Measurements from ENCODE around the gene WNT4. TPM values are rescaled to one million over a fixed set of nuclear protein-coding genes. Genes with fewer than 3 reads are reported as not detected.

WNT4 gene
- total and polyA plus RNA-seq, 8 donors, result 0.69 to 17.6 (median 4.0) TPM

DNA sequence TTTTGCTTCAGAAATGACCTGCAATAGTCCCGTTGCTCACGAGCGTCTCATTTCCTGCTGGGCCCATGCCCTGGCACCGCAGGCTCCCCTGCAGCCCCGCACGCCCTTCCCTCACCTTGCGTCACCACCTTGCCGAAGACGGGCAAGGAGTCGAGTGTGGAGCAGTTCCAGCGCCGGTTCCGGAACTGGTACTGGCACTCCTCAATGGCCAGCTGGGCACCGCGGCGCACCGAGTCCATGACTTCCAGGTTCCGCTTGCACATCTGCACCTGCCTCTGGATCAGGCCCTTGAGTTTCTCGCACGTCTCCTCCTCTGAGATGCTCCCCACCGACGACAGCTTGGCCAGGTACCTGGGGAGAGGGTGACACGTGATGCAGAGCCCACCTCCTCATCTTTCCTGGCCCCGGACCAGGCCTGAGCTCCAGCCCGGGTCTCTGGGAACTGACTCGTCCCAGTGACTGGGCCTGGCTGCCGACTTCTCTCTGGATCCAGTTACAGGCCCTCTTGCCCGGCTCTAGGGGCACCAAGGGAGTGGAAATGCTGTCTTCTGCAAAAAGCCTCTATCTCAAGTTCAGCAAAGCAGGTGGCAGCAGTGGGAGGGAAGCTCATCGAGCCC, 13.3 kb downstream of the WNT4 start:
- Histone ChIP-seq H3K27me3 (no peaks in the 10 kb centered on the region), H3K4me3 (no peak overlapping the region), H3K4me1 (no peaks in the 10 kb centered on the region), H3K36me3 (no peaks in the 10 kb centered on the region), H3K9me3 (no peaks in the 10 kb centered on the region), H3K27ac (no peak overlapping the region)
- intact Hi-C loops (cut with DNase I), result loop anchor here in 2 of 3 donors (10.0 kb wide), 3 partner anchors 275 to 515 kb away; partner anchors contain the start of gene C1QC (in 2 of the 2)
- DNase-seq (no peak), FAIRE-seq (no peak), ATAC-seq (no peak)
- 89 to 94% methylated on average over 29 of the region's 29 CpGs for WGBS, 2 donors
- TF ChIP-seq, protein P1, sequence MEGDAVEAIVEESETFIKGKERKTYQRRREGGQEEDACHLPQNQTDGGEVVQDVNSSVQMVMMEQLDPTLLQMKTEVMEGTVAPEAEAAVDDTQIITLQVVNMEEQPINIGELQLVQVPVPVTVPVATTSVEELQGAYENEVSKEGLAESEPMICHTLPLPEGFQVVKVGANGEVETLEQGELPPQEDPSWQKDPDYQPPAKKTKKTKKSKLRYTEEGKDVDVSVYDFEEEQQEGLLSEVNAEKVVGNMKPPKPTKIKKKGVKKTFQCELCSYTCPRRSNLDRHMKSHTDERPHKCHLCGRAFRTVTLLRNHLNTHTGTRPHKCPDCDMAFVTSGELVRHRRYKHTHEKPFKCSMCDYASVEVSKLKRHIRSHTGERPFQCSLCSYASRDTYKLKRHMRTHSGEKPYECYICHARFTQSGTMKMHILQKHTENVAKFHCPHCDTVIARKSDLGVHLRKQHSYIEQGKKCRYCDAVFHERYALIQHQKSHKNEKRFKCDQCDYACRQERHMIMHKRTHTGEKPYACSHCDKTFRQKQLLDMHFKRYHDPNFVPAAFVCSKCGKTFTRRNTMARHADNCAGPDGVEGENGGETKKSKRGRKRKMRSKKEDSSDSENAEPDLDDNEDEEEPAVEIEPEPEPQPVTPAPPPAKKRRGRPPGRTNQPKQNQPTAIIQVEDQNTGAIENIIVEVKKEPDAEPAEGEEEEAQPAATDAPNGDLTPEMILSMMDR (IDR thresholded peaks at IDR 0.05), result no peak

DNA sequence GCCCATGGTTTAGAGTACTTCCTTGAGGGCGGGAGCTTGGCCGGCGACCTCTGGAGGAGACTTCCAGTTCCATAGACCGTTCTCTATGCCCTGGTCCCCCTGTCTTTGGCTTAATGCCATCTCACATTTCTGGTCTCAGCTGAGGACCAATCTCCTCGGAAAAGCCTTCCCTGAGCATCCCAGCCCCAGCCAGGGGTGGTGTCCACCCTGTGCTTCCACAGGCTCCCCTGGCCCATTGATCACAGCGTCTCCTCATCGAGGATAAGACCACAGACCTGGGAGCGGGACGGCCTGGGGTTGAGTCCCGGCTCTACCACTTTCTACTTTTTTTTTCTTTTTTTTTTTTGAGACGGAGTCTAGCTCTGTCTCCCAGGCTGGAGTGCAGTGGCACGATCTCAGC, 14.5 kb downstream of the WNT4 start:
- Histone ChIP-seq H3K27me3 (no peaks in the 10 kb centered on the region), H3K9me3 (no peaks in the 10 kb centered on the region), H3K4me3 (no peak overlapping the region), H3K27ac (no peak overlapping the region), H3K36me3 (no peaks in the 10 kb centered on the region), H3K4me1 (no peaks in the 10 kb centered on the region)
- FAIRE-seq (no peak), DNase-seq (no peak), ATAC-seq (no peak)
- TF ChIP-seq, protein P1 (IDR thresholded peaks at IDR 0.05), result no peak
- WGBS, 2 donors, result 81 to 88% methylated on average over 12 of the region's 12 CpGs
- intact Hi-C loops (cut with DNase I), result no loop called here

DNA sequence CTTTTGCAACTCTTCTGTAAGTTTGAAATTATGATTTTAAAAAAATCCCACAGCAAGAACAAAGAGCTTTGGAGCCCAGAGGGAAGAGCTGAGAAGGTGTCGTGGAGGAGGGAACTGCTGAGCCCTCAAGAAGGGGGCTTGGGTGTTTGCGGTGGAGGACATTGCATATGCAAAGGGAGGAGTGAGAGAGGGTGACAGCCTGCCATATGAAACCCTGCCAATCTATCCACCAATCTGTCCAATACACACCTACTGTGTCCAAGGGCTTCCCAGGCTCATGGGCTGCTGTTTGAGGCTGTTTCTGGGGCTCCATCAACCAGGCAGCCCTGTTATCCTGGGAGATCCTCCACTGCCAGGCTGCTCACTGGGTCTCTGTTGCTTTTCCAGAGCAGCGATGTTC, 15.2 kb downstream of the WNT4 start:
- DNase-seq (no peak), ATAC-seq (no peak), FAIRE-seq (no peak)
- no peaks in the 10 kb centered on the region for H3K9me3 ChIP-seq
- TF ChIP-seq, protein P1 (IDR thresholded peaks at IDR 0.05), result no peak
- WGBS, 2 donors, result 78 to 100% methylated on average over 3 of the region's 3 CpGs
- no peaks in the 10 kb centered on the region for H3K27me3 ChIP-seq
- intact Hi-C loops (cut with DNase I), result no loop called here
- no peak overlapping the region for H3K27ac ChIP-seq
- no peak overlapping the region for H3K4me3 ChIP-seq
- H3K36me3 ChIP-seq, result no peaks in the 10 kb centered on the region
- H3K4me1 ChIP-seq, result no peaks in the 10 kb centered on the region

DNA sequence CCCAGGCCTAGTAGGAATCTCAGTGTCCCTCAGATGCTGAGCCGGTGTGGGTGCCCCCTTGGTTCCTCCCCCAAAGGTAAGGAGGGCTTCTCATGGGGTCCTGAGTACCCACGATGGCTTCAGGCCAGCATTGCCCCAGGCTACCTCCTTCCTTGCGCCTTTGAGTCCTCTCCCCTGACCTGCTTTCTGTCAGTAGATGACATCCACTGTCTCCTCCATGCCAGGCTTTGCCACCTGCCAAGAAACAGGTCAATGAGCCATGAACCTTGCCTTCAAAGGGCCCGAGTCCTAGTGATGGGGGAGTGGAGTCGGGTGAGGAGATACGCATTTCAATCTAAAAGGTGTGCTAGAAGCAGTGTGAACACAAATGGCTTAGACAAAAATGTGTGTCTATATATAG, 15.6 kb downstream of the WNT4 start:
- intact Hi-C loops (cut with DNase I), result no loop called here
- Histone ChIP-seq H3K27ac (no peak overlapping the region), H3K9me3 (no peaks in the 10 kb centered on the region), H3K36me3 (no peaks in the 10 kb centered on the region), H3K27me3 (no peaks in the 10 kb centered on the region), H3K4me3 (no peak overlapping the region), H3K4me1 (no peaks in the 10 kb centered on the region)
- WGBS, 2 donors, result 74 to 83% methylated on average over 6 of the region's 6 CpGs
- FAIRE-seq, result no peak
- no peak for ATAC-seq
- DNase-seq, result no peak
- TF ChIP-seq, protein P1 (IDR thresholded peaks at IDR 0.05), result no peak

DNA sequence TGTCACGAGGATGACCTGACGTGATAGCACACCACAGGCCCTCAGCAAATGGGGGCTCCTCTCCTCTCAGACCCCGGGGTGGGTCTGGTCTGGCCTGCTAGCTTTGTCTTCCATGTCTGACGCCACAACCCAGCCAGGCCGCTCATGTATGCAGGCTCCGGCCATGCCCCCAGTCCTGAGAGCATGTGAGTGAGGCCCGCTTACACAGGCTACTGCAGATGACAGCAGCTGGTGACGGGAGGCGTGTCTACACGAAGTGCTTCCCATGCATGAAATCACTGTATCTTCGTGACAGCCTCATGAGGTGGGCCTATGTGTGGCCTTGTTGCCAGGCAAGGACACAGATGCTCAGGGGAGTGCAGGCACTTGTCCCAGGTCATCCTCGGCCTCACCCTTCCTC, 16.4 kb downstream of the WNT4 start:
- no peak for FAIRE-seq
- DNase-seq, result no peak
- ATAC-seq, result peak in 2 of 4 donors; percentile 29 to 42

More for the DNA sequence above, 16.4 kb downstream of the WNT4 start:
- H3K36me3 ChIP-seq, result no peaks in the 10 kb centered on the region
- no peaks in the 10 kb centered on the region for H3K4me1 ChIP-seq
- no peak overlapping the region for H3K4me3 ChIP-seq
- TF ChIP-seq, protein P1 (IDR thresholded peaks at IDR 0.05), result no peak
- WGBS, 2 donors, result 89 to 90% methylated on average over 12 of the region's 12 CpGs
- H3K9me3 ChIP-seq, result no peaks in the 10 kb centered on the region
- intact Hi-C loops (cut with DNase I), result no loop called here
- H3K27me3 ChIP-seq, result no peaks in the 10 kb centered on the region
- no peak overlapping the region for H3K27ac ChIP-seq
